OCI-M1 (cell line): ENCODE results near the gene NAT16.
A peak's percentile ranks its signal among the peaks of the same experiment; 100 is the strongest.
"Not testable (repeated sequence)": the region's sequence is repeated elsewhere in the genome, so short reads cannot be mapped to it uniquely, and the experiment has no call there.

Experiments used
- DNase-seq: peaks from one replicate; lab custom pipeline; 2025; lab: John Stamatoyannopoulos, UW

Gene NAT16

GRCh38 chr7:101201695-101202602 is 21.9 kb upstream of the NAT16 start:
- no peak for DNase-seq

- no peak for DNase-seq
Observed at GRCh38 chr7:101200862-101201599, 20.9 kb upstream of the NAT16 start, which contains the start of gene MOGAT3. TSS of gene MOGAT3 (minus strand) at chr7:101201036. CDS start at chr7:101200854, 182 bp downstream.

GRCh38 chr7:101200504-101200861 is 20.4 kb upstream of the NAT16 start:
- DNase-seq, result no peak

GRCh38 chr7:101199522-101199921 is 19.4 kb upstream of the NAT16 start:
- not testable (repeated sequence) for DNase-seq

DNA sequence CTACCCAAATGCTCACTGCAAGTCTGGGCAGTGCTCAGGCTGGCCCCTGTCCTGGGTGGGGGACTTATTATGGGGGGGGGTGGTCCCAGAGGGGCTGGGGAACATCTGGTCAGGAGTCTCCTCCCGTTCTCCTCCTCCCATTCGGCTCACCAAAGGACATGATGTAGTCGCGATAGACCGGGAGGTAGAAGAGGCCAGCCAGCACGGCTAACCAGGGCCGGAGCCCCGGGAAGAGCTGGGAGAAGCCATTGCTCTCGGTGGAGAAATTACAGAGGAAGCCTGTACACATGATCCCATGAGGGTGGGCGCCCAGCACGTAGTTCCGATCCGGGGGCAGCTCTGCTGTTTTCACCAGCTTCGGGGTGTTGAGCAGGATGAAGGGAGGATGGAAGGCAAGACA is 18.4 kb upstream of the NAT16 start:
- DNase-seq, result no peak

- no peak for DNase-seq
Observed at GRCh38 chr7:101197991-101198390, 17.9 kb upstream of the NAT16 start.

GRCh38 chr7:101195884-101196283 is 15.8 kb upstream of the NAT16 start:
- no peak for DNase-seq

GRCh38 chr7:101189109-101189508 is 9.0 kb upstream of the NAT16 start:
- no peak for DNase-seq

GRCh38 chr7:101186844-101187428 is 6.8 kb upstream of the NAT16 start:
- DNase-seq, result peak; percentile 51

- DNase-seq, result no peak
Observed at GRCh38 chr7:101186194-101186593, 6.1 kb upstream of the NAT16 start.

DNA sequence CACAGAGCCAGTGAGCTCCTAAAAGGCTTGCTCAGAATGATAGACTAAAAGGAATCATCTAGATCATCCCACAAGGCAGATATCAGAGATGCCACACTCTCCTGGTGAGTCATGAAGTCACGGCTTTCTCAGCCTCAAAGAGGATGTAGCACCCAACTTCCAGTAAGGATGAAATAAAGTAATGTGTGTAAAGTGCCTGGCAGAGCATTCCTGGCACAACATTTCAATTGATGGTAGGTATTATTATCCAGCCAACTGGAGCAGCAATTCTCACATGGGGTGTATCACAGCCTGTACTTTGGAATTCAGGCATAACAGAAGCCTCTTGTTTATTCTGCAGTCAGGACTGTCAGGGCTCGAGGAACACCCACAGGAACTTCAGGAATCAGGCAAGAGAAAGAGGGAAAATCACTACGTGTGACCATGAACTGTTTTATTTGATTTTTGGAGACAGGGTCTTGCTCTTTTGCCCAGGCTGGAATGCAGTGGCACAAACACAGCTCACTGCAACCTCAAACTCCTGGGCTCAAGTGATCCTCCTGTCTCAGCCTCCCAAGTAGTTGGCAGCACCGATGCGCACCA is 5.3 kb upstream of the NAT16 start:
- DNase-seq, result peak; percentile 84

DNA sequence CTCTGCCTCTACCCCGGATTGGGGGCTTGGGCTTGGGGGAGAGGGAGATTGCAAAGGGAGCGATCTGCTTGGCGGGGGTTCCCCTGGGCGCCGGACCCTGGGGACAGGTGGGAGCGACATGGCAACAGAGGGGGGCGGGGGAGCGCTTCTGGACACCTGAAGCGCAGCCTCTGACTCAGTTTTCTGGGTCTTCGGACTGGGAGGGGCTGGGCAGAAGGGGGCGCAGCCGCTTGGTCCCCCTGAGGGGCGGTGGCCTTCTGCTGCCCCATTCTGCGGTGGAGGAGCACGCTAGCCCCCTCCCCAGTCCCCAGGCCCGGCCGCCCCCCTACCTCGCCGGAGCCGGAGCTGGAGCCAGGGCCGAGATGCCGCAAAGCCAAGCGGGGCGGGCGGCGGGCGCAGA is 380 bp downstream of the NAT16 start:
- no peak for DNase-seq

DNA sequence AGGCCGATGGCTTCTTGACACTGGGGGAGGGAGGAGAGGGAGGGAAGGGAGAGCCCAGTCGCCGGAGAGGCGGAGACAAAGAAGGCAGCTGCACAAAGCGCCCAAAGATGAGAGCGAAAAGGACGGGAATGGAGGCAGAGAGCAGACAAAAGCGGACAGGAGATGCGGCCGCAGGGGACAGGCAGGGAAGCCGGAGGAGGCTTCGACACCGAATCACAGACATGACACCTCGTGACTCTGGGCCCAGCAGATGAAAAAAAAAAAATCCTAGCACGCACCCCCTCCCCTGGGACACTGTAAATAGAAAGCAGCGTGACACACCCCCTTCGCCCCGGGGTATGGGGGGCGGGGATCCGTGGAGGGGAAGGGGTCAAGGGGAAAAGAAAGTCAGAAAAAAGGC is 976 bp downstream of the NAT16 start:
- no peak for DNase-seq

GRCh38 chr7:101177644-101178043 is 2.4 kb downstream of the NAT16 start:
- DNase-seq, result no peak

DNA sequence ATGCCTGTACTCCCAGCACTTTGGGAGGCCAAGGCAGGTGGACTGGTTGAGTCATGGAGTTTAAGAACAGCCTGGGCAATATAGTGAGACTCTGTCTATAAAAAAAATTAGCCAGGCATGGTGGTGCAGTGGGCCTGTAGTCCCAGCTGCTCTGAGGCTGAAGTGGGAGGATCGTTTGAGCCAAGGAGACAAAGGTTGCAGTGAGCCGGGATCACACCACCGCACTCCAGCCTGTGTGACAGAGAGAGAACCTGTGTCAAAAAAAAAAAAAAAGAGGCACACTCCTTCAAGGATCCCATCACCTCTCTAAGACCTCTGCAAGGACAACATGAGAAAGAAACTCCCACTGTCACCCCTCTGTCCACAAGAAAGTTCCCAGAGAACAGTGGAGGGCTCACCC is 4.4 kb downstream of the NAT16 start:
- no peak for DNase-seq

DNA sequence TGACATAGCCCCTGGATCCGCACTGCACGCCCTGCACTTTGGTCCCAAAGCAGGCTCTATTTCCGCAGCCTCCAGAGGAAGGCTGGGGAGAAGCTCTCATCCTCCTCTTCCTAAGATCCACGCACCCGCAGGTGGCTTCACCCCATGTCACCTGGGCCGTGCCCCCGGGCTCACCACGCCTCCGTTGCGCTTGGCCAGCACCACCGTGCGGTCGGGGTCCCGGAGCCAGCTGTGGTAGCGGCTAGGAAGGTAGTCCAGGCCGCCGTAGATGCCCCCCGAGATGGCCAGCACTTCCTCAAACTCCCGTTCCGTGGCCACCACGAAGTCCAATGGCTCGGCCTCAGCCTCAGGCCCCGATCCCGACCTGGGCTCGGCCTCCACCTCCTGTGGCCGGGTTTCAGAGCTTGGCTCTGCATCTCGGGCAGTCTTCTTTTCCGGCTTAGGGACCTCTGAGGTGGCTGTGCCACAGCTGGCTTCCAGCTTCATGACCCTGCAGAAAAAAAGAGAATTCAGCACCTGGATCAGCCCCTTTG is 5.7 kb downstream of the NAT16 start:
- DNase-seq, result no peak

DNA sequence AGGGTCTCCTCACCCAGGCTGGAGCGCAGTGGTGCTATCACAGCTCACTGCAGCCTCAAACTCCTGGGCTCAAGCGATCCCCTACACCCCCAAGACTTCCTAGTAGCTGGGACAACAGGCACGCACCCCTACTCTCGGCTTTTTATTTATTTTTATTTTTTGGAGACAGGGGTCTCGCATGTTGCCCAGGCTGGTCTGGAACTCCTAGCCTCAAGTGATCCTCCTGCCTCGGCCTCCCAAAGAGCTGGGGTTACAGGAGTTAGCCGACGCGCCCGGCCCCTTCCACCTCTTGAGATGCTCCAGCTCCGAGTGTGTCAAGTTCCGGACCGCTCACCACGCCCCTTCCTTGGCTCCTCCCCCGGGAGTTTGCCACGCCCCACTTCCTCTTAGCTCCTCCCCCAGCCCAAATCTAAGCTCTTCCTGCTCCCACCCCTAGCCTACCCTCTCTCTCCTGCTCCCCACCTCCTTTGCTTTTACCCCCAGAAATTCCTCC is 6.3 kb downstream of the NAT16 start:
- peak; percentile 74 for DNase-seq

DNA sequence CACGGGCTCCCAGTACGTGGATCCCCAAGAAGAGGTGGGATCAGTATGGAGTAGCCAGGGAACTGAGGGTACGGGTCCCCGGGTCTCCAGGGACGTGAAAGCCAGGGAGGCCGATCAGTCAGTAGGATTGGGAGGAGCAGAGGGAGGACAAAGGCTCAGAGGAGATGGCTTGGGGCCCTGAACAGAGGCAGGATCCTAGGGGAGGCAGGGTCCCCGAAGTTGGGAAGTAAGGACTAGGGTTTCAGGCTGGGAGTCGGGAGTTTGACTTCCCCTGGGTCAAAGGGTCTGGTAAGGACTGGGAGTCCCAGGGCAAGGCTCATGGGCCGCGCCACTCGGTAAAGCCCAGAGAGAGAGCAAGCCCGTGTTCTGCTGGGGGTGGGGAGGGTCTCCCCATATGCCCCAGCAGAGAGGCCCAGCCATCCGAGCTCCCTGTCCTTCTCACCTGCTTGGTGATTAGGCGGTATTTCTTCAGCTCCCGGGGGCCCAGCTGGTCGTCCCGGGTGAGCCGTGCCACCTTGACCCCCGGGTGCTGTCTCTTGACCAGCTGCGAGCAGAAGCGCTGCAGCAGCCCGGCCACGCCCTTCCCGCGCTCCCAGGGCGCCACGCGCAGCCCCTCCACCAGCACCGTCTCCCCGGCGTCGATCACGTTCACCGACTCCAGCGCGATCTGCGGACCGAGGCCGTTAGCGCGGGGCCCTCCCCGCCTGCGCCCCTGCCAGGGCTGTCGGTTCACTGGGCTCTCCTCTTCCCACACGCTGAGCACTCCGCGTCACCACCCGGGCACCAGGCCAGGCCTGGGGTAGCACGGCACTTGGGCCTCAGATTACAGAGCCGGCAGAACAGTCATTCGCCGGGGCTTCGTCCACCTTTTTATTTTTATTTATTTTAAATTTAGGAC is 7.0 kb downstream of the NAT16 start:
- no peak for DNase-seq

DNA sequence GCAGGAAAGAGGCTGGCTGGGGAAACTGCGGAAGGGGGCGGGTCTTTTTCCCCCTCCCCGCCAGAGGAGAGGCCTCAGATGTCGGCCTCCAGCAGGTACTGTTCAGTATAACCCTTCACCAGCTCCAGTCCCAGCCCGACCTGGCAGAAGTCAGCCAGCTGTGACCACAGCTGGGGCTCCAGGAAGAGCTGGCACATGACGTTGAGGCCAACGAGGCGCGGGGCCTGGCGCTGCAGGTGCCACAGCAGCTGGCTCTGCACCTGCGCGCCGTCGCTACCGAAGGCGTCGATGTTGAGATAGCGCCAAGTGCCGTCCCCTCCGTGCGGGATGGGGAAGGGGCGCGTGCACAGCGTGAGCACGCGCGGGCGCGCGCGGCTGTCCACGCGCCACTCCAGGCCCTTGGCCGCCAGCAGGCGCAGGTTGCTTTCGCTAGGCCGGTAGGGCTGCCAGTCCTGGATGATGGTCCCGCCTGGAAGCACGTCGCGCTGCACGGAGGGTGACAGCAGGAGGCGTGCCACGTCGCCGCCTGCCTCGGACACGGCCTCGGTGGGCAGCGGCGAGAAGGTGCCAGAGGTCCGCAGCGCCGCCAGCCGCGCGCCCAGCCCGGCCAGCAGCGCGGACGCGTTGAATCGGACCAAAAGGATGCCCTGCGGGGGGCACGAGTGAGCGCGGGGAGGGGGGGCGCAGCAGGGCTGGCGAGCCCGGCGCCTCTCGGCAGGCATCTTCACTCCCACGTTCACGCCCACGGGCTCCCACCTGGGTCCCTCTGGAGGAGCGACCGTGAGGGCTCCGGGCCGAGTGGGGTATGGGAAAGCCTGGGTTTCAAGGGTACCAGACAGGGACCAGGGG is 7.9 kb downstream of the NAT16 start:
- DNase-seq, result no peak

DNA sequence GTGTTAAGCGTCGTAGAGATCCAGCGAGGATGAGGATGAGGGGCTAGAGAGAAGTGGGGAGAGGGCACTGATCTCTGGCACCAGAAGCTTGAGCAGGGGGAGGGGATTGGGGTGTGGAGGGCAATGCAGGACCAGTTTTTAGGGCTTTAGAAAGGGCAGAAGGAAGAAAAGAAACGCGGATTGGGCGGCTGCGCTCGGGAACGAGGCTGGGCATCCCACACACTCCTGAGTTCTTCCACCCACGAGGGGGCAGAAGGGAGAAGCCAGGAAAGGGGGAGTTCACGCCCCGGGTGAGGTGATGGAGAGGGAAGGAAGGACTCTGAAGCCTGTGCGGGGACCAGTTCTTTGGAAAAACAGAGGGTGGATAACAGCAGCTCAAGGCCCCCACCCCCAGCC is 8.7 kb downstream of the NAT16 start:
- no peak for DNase-seq
